Activated CD8-positive, alpha-beta T cell treated with anti-CD3 and anti-CD28 coated beads for 36 hours (primary cell): ENCODE measurements around the gene UBE4B. TPM values are rescaled to one million over a fixed set of nuclear protein-coding genes. Genes with fewer than 3 reads are reported as not detected.

Experiments used
- ATAC-seq: fragments of 200-7000 bp; cut with Tn5 transposase; one replicate; pipeline ENCODE4 v1.10.0; 2021; ENCODE audit warnings: mild to moderate bottlenecking, moderate library complexity
- CTCF ChIA-PET: fragments of 350-600 bp; sonication (Branson Sonifier 250); formaldehyde crosslinking; loops from one replicate; lab custom pipeline; 2021; ENCODE audit warnings: antibody characterized with exemption; lab: Charles Lee
- POLR2A ChIA-PET: fragments of 350-600 bp; sonication (Branson Sonifier 250); formaldehyde crosslinking; loops from one replicate; lab custom pipeline; 2021; ENCODE audit warnings: antibody characterized with exemption; lab: Charles Lee
- DNase-seq: peaks from one replicate; pipeline ENCODE4 v3.0.0-alpha.2; 2020
- H3K27ac Mint-ChIP-seq: one replicate; pipeline ENCODE4 v1.8.0; 2021; ENCODE audit warnings: mild to moderate bottlenecking, mixed read lengths
- H3K27me3 Mint-ChIP-seq: one replicate; pipeline ENCODE4 v1.8.0; 2021; ENCODE audit warnings: mixed read lengths
- H3K36me3 Mint-ChIP-seq: one replicate; pipeline ENCODE4 v1.8.0; 2021; ENCODE audit warnings: low read depth, mixed read lengths
- H3K4me1 Mint-ChIP-seq: one replicate; pipeline ENCODE4 v1.8.0; 2021; ENCODE audit warnings: low read depth, mixed read lengths
- H3K4me3 Mint-ChIP-seq: one replicate; pipeline ENCODE4 v1.8.0; 2021; ENCODE audit warnings: mild to moderate bottlenecking, moderate library complexity, mixed read lengths
- H3K9me3 Mint-ChIP-seq: one replicate; pipeline ENCODE4 v1.8.0; 2021; ENCODE audit warnings: mixed read lengths
- CTCF ChIP-seq: fragments of 200-600 bp; IDR thresholded peaks from one replicate; pipeline ENCODE4 v1.8.0; 2022; ENCODE audit warnings: antibody characterized with exemption, mild to moderate bottlenecking
- intact Hi-C: fragments of 100-400 bp; cut with micrococcal nuclease; formaldehyde crosslinking; loops from one replicate; pipeline ENCODE4 v1.10.0; 2022
- total RNA-seq, 2 experiments: library from RNA; stranded (reverse); gene quantifications; one replicate each; pipeline ENCODE4 v1.2.3, GENCODE V29; 2021

UBE4B gene
- total RNA-seq, 2 experiments from 2014 or later: 21.0 to 26.2 TPM

DNA sequence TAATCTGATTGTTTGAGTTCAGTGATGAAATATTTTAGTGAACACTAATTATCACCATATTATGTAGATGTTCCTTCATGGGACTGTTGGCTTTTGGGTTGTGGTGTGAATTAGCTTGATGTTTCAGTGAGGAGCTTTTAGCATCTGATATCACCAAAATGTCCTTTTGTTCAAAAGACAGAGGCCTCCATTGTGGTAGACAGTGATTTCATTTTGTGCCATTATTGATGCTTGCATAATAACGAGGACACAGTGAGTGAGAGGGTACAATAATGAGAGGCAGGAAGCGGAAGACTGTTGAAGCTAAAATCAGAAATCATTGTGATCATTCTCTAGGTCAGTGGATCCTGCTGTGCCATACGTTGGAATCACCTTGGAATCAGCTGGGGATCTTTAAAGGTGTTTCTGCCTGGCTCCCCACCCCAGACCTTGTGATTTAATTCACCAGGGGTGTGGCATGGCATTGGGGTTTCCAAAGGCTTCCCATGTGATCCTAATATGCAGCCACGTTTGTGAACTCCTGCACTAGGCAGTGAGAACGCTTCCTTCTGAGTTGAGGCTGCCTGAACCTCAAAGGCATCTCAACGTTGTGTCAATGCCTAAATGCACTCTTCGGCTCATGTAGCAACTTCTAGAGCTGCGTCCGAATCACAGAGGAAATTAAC, 95.5 kb downstream of the UBE4B start:
- ATAC-seq (no peak), DNase-seq (no peak)
- no peaks in the 10 kb centered on the region for H3K4me1 Mint-ChIP-seq
- no peak overlapping the region for H3K27ac Mint-ChIP-seq
- ChIA-PET CTCF (interaction anchor here (0.7 to 1.8 kb wide), 5 partner anchors 25 to 254 kb away, joined by 3 to 7 read pairs (median 4); no protein-coding TSS in a partner anchor), POLR2A (interaction anchor here (0.5 kb wide), 1 partner anchor 128 kb away, joined by 4 read pairs; no protein-coding TSS in a partner anchor)
- intact Hi-C loops: no loop called here
- H3K4me3 Mint-ChIP-seq: no peak overlapping the region
- H3K27me3 Mint-ChIP-seq: no peaks in the 10 kb centered on the region
- H3K9me3 Mint-ChIP-seq: no peaks in the 10 kb centered on the region
- no peak for TF ChIP-seq CTCF
- peaks cover 12% of the 10 kb centered on the region for H3K36me3 Mint-ChIP-seq

GRCh38 chr1:10132316-10132715, 99.6 kb downstream of the UBE4B start:
- ATAC-seq: no peak
- H3K27me3 Mint-ChIP-seq: no peaks in the 10 kb centered on the region
- no peak for DNase-seq
- CTCF ChIA-PET: interaction anchor here (0.9 to 1.2 kb wide), 2 partner anchors 13 to 80 kb away, joined by 3 to 4 read pairs; no protein-coding TSS in a partner anchor
- no peak overlapping the region for H3K27ac Mint-ChIP-seq
- no peaks in the 10 kb centered on the region for H3K4me1 Mint-ChIP-seq
- intact Hi-C loops: no loop called here
- H3K9me3 Mint-ChIP-seq: no peaks in the 10 kb centered on the region
- H3K36me3 Mint-ChIP-seq: peaks cover 20% of the 10 kb centered on the region
- no peak overlapping the region for H3K4me3 Mint-ChIP-seq
- POLR2A ChIA-PET: no interaction called here
- no peak for TF ChIP-seq CTCF

GRCh38 chr1:10132852-10133251, 100.1 kb downstream of the UBE4B start:
- H3K9me3 Mint-ChIP-seq: no peaks in the 10 kb centered on the region
- H3K4me1 Mint-ChIP-seq: no peaks in the 10 kb centered on the region
- no peak overlapping the region for H3K4me3 Mint-ChIP-seq
- H3K27me3 Mint-ChIP-seq: no peaks in the 10 kb centered on the region
- CTCF ChIA-PET: interaction anchor here (0.9 to 1.2 kb wide), 2 partner anchors 12 to 80 kb away, joined by 3 to 4 read pairs; no protein-coding TSS in a partner anchor
- H3K27ac Mint-ChIP-seq: no peak overlapping the region
- peaks cover 19% of the 10 kb centered on the region for H3K36me3 Mint-ChIP-seq
- DNase-seq (no peak), ATAC-seq (no peak)
- POLR2A ChIA-PET: no interaction called here
- TF ChIP-seq CTCF: no peak
- intact Hi-C loops: no loop called here

DNA sequence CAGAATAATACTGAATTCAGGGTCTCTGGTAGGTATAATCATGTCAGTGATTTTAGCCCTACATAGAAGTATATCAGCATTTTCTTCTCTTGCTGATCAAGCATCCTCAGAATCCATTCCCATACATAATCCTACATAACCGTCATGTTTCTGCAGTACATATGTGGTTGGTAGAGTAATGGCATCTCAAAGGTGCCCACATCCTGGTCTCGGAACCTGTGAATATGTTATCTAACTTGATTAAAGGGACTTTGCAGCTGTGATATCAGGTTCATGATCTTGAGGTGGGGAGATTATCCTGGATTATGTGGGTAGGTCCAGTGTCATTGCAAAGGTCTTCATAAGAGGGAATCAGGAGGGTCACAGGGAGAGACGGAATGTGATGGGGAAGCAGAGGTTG, 108.2 kb downstream of the UBE4B start:
- intact Hi-C loops: no loop called here
- Mint-ChIP-seq H3K27me3 (no peaks in the 10 kb centered on the region), H3K4me3 (no peak overlapping the region), H3K36me3 (peaks cover 9% of the 10 kb centered on the region), H3K27ac (no peak overlapping the region), H3K4me1 (no peaks in the 10 kb centered on the region), H3K9me3 (no peaks in the 10 kb centered on the region)
- DNase-seq: no peak
- no peak for TF ChIP-seq CTCF
- CTCF ChIA-PET: interaction anchor here (2.4 kb wide), 1 partner anchor 12 kb away, joined by 7 read pairs; no protein-coding TSS in a partner anchor
- ATAC-seq: no peak
- POLR2A ChIA-PET: no interaction called here

- DNase-seq (no peak), ATAC-seq (no peak)
- Mint-ChIP-seq H3K9me3 (no peaks in the 10 kb centered on the region), H3K36me3 (peaks cover 2% of the 10 kb centered on the region), H3K4me1 (no peaks in the 10 kb centered on the region), H3K27me3 (no peaks in the 10 kb centered on the region), H3K4me3 (no peak overlapping the region), H3K27ac (no peak overlapping the region)
- ChIA-PET CTCF (no interaction called here), POLR2A (no interaction called here)
- intact Hi-C loops: no loop called here
- TF ChIP-seq CTCF: no peak
These were observed 111.3 kb downstream of the UBE4B start for GRCh38 chr1:10143961-10144485.
